Ecto neural progenitor cell (in vitro differentiated cells): ENCODE results near the gene HHATL.
A peak's percentile ranks its signal among the peaks of the same experiment; 100 is the strongest.

Source experiments
- DNase-seq: peaks from one replicate; pipeline ENCODE4 v3.0.0-alpha.2; 2018; ENCODE audit warnings: low spot score

HHATL gene, protein sequence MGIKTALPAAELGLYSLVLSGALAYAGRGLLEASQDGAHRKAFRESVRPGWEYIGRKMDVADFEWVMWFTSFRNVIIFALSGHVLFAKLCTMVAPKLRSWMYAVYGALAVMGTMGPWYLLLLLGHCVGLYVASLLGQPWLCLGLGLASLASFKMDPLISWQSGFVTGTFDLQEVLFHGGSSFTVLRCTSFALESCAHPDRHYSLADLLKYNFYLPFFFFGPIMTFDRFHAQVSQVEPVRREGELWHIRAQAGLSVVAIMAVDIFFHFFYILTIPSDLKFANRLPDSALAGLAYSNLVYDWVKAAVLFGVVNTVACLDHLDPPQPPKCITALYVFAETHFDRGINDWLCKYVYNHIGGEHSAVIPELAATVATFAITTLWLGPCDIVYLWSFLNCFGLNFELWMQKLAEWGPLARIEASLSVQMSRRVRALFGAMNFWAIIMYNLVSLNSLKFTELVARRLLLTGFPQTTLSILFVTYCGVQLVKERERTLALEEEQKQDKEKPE

DNA sequence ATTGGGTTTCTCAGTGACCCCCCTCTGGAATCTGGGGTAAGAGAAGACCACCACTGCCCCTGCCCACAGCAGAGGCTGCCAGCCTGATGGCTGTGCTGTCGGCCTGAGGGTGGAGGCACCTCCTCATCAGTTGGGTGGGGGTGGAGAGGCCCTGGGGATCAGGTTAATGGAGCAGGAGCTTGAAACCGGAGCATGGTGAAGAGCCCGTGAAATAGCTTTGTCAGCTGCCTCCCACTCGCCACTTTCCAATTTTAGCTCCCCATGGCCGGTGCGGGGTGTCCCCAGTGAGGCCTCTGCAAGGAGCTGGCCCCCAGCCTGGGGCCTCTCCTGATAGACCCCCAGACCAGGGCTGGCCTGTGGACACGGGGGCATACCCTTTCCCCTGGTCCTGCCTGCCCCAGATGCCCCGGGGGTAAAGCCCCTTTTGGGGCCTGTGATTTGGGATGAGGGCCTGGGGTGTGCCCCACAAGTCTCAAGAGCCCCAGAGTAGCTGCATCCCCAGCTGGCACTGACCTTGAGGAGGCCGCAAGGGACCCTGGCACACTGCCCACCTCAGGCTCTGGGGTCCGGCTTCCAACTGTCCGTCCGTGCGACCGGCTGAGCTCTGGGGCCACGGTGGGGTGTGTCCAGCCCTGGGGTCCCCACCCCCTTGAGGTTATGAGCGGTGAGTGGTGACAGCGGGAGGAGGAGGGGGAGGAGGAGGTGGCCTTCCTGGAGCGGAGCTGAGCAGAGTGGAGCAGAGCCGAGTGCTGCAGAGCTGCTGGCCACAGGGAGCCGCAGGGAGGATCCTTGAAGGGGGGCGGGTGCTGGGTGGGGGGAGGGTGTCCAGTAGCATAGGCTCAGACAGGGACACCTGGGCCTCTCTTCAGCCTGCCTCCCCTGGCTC, at the start of gene HHATL:
Gene HHATL, minus strand, starts transcription at position 733 of the 886 bp plus-strand sequence. CDS start 1,972 bp downstream, outside the sequence.
- peak; percentile 38 for DNase-seq

DNA sequence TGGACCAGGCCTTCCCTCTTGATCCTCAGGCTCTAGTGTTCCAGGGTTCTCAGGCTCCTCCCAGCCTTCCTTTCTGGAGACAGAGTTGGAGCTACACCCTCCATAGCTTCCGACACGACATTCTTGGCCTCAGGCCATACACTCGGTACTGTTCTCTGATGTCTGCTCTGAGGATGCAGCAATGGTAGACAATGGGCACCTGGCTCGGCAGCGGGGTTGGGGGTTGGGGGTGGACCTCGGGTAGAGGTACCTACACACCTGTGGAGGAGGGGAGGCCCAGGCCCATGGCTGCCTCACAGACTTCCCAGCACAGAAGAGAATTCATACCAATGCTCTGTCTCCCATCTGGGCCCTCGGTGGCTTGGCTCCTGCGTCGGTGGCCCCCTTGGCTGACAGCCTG, 49.0 kb upstream of the HHATL start:
- DNase-seq, result no peak

DNA sequence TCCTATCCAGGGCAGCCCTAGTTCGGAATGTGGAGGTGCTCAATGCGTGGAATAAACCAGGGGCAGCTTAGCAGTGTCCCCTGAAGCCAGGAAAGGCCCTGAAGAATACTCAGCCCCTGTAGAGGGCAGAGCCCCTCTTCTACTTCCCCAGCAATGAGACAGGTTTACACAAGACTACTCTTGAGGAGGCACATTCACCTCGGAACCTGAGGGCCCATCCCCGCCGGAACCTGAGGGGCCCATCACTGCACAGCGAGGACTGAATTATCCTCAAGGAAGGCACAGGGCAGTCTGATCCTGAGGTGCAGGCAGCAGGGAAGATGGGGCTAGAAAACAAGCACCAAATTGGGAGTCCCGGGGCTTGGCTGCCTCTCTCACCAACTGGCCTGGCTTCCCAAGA, 48.2 kb upstream of the HHATL start:
- no peak for DNase-seq

DNA sequence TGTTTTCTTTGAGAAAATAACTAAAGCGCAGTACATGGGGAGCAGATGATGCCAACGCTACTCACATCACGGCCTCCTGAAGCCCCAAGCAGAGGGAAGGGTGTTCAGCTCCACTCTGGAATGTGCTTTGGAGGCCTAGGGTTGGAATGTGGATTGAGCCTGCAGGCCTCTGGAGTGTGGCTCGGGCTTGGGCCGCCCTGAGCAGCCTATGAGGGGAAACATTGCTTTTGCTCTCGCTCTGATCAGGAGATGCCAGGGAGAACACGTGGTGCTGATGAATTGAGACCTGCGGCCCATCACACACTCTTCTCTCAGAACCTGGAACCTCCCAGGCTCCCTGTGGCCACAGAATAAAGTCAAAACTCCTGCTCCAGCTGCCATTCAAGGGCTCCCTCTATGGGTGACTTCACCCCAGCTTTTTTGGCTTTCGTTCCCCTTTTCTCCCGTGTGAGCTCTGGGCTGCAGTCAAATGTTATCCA, 47.2 kb upstream of the HHATL start:
- no peak for DNase-seq

DNA sequence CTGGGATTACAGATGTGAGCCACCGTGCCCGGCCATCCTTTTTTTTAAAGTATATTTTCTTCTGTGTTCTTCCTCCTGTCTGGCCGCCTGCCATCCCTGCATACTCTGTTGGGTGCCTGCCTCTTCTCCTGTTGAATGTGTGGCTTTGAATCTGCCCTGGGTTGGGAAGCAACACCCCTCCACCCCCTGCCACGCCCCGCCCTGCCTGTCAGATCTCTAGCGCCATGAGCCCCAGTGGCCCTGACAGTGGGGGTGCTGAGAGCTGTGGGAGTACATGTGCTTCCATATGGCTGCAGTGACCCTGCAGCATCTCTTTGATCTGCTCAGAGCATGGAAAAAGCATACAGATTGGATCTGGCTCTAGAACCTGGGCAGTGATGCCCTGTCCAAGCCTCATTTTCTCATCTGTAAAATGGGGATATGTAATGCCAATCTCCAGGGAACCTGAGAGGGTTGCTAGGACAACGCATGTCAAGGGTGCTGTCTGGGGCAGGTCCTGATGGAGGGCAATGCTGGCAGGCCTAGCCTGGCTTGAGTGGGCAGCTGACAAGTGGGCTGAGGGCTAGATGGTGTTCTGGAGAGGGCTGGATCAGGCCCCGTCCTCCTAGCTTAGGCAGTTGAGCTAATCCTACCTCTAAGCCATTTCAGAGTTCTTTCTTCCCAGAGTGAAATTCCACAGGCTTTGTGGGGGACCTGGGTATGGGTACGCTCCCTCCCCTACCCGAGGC, 46.6 kb upstream of the HHATL start:
- peak; percentile 29 for DNase-seq

DNA sequence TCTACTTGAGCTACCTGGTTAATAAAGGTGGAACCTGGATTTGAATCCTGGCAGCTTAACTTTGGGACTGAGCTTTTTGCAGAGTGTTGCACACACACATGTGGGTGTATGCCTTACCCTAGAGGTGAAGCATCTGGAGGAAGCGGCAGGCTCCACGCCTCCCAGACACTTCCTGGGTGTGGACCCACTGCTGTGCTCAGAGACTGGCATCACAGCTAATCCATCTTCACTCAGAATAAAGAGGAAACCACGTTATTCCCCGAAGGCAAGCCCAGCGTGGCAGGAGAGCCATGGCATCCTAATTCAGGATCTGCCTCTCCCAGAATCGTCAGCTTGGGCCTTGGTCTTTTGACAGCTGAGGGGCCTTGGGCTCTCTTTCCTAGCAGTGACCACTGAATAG, 45.0 kb upstream of the HHATL start:
- peak; percentile 23 for DNase-seq

DNA sequence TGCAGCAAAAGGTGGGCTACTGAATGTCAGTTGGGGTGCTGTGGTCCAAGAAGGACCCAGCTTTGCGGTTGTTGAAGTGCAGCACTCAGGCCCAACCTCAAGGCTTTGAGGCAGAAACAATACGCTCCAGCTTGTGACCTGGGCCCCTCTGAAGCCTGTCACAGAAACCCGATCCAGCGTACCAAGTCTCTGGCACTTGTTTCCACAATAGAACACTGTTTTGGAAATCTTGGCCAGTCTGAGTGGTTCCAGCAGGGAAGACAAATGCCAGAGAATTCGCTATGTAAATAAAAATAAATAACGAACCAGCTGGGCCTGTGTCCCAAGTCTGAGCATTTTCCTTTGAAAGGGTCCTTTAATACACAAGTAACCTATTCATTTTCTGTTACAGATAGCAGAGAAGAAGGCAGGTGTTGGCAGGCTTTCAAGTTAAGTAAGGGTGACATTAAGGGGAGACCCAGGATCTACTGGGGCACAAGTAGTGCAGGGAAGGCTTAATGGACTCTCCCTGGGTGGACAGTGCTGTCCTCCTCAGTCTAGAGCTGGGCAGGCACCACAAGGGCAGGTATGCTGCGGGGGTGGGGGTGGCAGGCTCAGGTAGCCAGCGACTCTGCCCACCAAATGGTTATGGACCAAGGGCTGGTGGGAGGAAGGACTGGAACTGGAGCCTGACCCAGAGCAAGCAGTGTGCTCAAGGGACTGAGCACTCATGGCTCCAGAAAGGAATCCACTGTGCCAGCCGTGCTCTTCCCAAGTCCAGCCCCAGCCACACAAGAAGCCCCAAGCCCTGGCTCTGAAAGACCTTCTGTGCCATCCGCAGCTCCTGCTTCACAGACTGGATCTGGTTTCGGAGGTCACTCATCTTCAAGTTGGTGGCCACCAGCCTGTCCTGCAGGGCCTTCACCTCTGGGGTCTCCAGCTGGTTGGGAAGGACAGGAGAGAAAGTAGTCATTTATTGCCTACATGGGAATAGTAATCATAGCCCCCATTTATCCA, 44.2 kb upstream of the HHATL start:
- DNase-seq, result peak; percentile 44

DNA sequence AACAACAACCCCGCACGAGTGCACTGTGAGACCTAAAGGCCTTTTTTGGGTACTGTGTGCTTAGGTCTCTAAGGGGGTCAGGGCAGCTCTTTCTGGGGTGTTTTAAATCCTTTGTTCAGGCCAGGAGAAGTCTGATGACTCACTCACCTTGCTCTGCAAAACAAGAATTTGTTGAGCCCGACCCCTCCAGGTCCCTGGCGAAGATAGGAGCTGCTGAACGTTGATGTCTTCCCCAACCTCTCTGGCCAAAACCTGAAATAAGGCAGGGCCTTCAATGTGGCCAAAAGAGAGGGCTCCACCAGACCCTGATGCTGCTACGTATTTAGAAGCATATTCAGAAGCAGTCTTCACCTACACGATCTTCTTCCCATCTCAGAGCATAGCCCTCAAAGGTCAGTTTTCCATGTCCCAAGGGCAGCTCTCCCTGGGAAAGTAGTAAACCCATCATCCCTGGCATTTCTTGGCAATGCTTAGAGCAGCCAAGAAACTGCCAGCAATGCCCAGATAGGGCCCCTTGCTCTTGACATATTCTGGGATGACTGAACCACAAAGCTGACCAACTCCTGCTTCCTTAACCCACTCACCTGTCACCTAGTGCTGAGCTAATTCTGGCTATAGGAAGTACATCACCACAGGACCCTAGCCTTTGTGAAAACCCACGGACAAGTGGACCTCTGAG, 43.3 kb upstream of the HHATL start:
- peak; percentile 26 for DNase-seq

DNA sequence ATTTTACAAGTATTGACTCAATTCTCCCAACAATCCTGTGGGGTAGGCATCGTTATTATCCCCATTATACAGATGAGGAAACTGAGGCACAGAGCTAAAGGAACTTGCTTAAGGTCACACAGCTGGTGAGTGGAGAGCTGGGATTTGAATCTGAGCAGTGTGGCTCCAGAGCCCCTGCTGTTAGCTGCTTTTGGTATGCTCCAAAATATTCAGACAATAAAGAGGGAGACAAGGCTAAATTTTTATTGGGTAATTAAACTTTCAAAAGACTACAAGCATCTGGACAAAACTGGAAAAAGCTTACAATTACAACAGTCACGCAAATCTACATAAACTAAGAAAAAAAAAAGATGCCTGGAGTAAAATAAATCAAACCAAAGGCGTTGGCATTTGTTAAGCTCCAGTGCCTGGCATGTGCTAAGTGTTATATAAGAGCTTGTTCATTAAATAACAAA, 42.7 kb upstream of the HHATL start:
- DNase-seq, result no peak

DNA sequence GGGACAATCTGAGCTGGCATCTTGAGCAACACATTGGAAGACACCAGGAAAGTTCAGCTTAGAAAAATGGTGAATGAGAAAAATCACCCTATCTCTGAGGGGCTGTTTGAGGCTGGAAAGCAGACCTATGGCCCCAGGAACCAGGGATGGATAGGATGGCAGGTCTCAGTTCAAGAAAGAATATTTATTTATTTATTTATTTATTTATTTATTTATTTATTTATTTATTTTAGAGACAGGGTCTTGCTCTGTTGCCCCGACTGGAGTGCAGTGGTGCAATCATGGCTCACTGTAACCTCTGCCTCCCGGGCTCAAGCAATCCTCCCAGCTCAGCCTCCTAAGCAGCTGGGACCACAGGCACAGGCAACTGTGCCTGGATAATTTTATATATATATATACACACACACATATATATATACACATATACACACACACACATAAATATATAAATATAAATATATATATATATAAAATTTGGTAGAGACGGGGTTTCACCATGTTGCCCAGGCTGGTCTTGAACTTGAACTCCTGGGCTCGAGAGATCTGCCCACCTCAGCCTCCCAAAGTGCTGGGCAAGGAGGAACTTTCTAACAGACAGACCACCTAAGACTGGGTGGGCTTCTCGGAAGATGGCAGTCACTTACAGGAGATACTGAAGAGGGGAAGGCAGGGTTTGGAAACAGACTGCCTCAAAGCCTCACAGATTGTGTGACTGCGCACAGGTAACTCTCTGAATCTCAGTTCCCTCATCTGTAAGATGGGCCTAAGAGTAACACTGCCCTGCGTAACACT, 40.8 kb upstream of the HHATL start:
- DNase-seq, result peak; percentile 9

DNA sequence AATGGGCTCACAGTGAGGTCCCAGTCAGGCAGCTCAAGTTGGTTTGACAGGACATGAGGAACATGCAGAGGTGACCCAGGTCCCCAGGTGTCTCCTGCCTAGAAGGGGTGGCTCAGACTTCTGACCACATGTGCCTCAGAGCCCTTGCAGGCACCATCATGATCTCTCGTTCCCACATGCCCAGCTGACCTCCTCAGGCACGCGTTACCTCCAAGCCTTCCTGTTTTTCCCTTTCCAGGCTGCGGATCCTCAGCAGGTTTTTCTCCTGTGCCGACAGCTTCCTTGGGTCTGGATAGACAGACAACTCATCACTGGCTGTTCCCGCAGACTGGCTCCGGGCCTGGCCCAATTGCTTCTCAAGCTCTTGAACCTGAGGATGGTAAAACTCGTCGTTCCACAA, 40.1 kb upstream of the HHATL start:
- DNase-seq, result peak; percentile 36

DNA sequence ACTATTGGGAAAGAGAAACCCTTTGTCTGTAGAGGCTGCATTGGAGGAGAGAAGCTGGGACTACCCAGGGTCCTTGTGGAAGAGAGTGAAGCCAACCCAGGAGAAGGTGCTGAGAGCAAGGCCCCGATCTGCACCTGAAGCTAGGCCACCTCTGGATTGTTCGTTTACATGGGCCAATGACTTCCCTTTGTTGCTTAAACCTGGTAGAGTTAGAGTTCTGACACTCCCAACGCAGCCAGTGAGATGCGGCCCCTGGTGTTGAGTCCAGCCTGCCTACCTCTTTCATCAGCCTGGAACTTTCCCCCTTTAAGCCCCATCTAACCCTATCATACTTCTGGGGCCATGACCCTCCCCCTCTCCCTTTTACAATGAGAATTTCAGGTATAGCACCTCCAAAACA, 39.7 kb upstream of the HHATL start:
- no peak for DNase-seq

DNA sequence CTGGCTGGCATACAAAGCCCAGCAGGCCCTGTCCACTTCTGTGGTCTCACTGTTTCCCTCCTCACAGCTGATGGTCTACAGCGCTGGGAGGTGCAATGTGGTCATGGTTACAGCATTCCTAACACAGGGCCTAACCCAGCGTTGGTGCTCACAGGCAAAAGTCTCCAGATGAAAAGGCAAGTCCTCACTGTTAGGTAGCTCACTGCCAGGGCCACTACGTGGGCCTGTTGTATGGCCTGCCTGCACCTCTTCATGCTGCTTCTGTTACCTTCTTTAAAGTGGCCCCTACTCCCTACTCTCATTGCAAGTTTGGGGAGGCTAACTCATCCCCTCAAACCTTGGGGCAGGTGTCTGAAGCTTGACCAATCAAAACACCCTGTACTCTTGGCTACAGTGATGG, 39.2 kb upstream of the HHATL start:
- DNase-seq, result peak; percentile 36

DNA sequence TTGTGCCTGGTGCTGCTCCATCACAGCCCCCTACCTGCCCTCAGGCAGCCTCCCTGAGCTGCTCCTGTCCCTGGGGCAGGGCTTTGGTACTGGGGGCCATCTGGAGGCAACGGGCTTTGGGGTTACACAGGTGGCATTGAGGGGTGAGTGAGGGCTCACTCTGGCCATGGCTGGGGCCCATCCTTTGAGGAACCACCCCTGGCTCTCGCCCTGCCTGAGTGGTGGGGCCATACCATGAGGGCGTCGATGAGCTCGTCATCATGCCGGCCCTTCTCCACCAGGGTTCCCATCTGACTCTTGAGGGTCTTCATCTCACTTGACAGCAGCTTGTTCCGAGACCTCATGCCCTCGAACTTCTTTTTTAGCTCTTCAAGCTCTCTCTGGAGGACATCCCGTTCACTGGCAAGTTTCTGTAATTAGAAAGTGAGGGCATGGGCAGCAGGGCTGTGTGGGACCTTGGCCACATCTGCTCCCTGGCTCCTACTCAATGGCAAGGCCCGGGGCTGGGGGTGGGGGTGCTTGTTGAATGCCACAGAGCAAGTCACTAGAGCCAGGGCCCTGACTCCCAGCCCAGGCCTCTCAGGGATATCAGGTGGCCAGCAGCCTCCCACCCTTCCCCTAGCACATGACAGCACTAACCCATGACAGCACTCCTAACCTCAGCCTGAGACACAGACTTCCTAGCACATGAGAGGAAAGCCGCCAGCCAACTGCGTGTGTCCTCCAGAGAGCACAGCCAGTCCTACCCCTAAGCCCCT, 37.0 kb upstream of the HHATL start:
- no peak for DNase-seq

DNA sequence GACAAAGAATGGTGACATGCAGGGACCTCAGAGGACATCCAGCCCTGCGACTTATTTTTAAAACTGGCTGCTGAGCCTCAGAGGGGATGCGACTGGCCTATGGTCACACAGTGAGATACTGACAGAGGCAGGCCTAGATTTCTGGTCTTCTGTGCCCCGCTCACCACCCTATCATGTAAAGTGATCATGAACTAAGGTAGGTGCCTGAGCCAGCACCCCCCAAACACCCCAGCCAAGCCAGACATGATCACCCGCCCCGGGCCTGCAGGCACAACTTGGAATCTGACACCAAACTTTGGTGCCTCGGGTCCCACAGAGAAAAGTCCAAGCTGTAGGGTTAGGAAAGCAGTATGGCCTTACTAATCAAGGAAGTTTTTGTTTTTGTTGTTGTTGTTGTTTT, 33.9 kb upstream of the HHATL start:
- no peak for DNase-seq

DNA sequence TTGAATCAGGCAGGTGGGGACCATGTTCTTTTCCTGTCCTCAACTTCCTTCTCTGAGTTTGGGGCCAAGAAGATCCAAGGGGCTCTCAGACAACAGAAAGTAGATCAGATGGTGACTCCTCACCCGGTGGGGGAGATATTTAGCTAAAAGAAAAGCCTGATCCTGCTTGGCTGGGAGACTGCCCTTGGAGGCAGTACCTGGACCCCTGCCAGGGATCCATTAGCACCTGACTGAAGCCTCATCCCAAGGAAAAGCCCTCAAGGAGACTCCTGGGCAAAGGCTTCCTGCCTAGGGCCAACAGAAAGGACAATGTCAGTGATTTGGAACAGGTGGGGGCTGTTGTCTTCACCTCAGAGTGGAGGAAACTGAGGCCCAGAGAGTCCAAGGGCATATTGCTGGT, 33.5 kb upstream of the HHATL start:
- DNase-seq, result no peak

DNA sequence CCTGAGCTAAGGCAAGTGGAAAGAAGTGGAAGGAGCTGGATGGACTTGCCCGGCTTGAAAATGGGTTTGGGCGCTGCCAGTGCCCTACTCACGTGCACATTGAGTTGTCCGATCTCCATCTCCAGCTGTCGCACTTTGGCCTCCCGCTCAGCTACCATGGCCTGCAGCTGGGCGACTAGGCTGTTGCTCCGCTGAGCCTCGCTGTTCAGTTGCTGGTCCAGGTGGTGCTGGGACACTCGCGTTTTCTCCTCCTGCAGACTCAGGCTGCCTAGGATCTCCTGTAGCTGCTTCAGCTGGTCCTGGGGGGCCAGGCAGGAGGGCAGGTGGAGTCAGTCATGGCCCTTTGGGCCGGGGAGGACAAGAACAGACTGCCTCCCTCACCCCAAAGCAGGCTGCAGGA, 33.0 kb upstream of the HHATL start:
- peak; percentile 32 for DNase-seq

DNA sequence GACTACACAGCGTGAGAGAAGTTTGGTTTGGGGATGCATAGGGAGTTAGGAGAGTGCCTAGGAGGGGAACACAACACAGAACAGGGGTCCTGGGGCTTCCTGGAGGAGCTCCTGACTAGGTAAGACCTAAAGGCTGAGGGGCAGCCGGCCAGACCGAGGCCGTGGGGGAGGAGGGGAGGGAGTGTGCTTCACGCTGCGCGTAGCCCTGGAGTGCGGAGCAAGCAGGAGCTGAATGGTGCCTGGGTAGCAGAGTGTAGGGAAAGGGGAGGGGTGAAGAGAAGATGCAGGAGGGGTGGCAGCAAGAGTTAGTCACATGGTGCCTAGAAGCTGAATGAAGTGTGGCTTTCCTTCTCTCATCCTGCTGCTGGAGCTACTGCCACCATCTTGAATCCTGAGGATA, 32.4 kb upstream of the HHATL start:
- DNase-seq, result peak; percentile 34
